Stimulated activated CD4-positive, alpha-beta T cell treated with anti-CD3 and anti-CD28 coated beads, Interleukin-1b, Interleukin-23, amount 100 ng/mL, for 4 hours (primary cell): ENCODE measurements around the gene CHTF8.
"Not testable (repeated sequence)": the region's sequence is repeated elsewhere in the genome, so short reads cannot be mapped to it uniquely, and the experiment has no call there.

Source experiments
- DNase-seq, 2 donors: peaks; one replicate each; pipeline ENCODE4 v3.0.0-alpha.2; 2020; ENCODE audit warnings: low read depth in 2 of 2

Gene CHTF8

DNA sequence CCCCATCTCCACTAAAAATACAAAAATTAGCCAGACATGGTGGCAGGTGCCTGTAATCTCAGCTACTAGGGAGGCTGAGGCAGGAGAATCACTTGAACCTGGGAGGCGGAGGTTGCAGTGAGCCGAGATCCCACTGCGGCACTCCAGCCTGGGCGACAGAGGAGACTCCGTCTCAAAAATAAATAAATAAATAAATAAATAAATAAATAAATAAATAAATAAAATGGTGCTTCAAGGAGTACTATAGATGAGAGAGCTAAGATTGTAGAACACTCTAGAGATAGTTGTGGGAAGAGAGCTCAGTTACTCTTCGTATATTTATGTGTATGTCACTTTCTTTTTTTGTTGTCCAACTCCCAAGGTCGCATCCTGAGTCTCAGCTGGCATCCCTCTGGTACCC lies 7.1 kb upstream of the CHTF8 start:
- DNase-seq, result not testable (repeated sequence)

DNA sequence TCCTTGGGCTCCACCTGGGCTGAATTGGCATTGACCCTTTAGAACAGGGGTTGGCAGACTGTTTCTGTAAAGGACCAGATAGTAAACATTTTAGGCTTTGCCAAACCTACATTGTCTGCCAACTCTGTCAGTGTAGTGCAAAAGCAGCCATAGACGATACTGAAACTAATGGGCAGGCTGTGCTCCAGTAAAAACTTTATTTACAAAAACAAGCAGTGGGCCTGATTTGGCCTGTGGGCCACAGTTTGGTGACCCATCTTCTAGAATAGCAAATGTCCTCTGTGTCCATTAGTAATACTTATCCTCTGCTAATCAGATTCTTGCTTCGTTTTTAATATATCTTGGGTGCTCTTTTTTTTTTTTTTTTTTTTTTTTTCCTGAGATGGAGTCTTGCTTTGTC lies 6.2 kb upstream of the CHTF8 start:
- no peak for DNase-seq

DNA sequence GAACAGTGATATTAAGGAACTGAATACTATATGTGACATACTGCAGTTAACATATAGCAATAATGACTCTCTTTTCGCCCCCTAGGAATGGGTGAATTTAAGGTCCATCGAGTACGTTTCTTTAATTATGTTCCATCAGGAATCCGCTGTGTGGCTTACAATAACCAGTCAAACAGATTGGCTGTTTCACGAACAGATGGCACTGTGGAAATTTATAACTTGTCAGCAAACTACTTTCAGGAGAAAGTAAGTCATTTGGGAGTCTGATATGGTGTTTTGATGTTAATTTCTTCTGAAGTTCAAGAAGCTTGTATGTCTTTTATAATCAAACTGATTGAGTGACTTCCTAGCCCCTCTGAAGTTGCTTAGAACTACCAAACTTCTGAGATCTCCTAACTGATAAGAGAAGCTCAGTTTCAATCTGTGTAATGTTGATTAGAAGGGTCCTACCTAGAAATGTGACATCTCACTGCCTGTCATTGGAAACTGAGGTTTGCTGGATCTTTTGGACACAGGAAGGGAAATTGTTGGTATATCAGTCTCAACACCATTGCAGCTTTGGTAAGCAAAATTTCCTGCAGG lies 1.1 kb upstream of the CHTF8 start:
- no peak for DNase-seq

DNA sequence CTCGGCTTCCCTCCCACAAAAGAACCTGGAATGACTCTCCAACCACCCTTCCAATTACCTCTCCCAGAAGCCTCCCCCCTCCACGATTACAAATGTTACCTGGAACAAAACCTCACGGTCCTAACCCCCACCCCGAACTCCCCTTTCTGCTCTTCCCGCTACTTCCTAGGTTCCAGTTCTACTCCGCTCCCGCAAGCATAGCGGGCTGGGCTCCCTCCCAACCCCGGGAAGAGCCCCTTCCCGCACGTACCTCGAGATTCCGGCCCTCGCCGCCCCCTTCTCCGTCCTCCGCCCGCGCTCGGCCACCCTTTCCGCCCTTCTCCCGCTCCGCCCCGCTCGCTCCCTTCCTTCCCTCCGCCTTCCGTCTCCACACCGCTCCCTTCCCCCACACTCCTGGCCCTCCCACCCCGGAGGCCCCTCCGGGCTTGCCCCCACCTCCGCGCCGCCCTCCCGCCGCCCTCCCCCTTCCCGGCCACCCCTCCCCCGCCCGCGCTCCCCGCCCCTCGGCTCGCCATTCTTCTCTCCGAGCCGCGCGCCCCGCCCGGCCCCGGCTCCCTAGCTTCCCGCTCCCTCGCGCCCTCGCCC lies 457 bp downstream of the CHTF8 start:
- DNase-seq, result peak; percentile 75 to 81

DNA sequence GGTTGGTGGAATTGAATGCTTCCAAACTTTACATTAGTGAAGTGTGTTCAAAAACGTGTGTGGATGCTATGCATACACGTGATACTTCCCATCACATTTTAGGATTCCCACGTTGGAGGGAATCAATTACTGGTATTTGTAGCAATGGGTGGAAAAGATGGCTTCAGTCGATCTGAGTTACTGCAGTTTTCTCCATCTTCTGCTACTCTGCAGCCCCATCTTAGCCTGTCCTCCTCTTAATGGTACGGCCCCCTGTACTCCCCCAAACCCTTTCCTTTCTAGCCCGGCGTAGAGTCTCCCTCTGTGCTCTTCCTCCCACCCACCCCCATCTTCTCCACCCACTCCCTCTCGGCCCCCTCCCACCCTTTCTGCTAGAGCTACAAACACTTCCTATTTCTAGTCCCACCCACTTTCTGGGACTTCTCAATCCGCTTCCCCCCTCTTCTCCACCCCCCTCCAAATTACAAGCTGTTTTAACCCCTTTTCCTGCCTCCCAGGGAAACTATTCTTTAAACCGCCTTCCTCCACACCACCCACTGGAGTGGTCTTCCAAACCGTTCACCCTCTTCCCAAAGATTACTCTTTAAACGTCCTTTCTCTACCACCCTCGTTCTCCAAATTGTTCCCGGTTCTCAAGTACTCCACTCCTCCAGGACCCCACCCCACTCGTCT lies 1.1 kb downstream of the CHTF8 start:
- DNase-seq, result no peak

DNA sequence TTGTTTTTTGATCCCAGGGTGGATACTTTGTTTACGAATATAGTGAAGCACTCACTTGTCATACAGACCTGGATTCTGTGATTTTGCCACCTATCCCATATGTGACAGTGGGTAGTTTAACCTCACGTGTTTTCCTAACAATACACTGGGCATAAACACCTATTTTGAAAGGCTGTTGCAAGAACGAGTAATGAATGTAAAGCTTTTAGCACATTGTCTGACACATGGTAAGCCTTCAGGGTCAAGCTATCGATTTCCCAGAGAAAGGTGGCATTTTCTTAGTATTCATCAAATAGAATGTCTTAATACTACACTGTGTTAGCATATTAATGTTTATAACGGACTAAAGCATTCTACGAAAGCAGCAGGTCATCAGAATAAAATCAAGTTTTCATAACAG lies 1.9 kb downstream of the CHTF8 start:
- no peak for DNase-seq

DNA sequence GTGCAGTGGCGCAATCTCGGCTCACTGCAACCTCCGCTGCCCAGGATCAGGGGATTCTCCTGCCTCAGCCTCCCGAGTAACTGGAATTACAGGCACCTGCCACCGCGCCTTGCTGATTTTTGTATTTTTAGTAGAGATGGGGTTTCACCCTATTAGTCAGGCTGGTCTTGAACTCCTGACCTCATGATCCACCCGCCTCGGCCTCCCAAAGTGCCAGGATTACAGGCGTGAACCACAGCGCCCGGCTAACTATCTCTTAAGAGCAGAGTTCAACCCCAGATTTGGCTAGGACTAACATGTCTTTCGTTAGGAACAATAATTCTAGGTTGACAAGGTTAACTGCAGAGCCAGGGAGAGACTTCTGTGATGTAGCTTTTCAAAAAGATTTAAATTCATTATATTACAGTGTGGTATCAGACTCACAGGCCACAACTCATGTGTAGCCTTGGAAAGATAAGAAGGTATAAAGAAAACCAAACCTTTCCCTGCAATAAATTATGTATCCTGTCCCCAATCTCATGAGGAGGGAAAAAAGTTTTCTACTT lies 4.3 kb downstream of the CHTF8 start:
- no peak for DNase-seq

DNA sequence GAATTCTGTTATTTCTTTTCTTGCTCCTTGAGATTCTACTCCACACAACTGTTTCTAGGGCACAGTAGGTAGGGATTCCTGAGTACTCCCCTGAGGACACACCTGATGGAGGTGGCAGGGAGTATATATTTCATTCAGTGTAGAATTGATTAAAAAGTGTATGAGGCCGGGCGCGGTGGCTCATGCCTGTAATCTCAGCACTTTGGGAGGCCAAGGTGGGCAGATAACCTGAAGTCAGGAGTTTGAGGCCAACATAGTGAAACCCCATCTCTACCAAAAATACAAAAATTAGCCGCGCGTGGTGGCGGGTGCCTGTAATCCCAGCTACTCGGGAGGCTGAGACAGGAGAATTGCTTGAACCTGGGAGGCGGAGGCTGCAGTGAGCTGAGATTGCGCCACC lies 5.6 kb downstream of the CHTF8 start:
- DNase-seq, result not testable (repeated sequence)

DNA sequence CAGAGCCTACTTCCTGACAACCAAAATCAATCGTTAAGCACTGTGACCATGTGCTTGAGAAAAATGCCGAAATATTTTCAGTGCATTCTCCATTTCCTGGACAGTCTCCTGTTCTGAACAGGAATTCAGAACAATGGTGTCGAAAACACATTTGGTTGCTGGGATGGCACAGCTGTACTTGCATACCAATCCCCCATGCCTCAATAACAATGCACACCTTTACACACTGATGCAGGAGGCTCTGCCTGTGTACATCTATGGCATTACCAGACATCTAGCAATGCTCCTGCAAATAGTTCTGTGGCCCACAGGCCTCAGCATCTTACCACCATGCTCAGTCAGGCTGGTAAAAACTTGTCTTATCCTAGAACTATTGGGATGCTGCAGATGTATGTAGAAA lies 6.2 kb downstream of the CHTF8 start:
- DNase-seq, result no peak

DNA sequence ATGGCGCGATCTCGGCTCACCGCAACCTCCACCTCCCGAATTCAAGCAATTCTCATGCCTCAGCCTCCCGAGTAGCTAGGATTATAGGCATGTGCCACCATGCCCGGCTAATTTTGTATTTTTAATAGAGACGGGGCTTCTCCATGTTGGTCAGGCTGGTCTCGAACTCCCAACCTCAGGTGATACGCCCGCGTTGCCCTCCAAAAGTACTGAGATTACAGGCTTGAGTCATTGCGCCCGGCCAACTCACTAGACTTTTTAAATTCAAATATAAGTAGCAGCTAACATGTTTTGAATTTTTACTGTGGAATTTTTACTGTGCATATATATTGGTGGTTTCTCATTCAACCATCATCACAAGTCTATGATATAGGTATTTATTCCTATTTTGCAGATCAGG lies 7.4 kb downstream of the CHTF8 start:
- DNase-seq, result not testable (repeated sequence)

DNA sequence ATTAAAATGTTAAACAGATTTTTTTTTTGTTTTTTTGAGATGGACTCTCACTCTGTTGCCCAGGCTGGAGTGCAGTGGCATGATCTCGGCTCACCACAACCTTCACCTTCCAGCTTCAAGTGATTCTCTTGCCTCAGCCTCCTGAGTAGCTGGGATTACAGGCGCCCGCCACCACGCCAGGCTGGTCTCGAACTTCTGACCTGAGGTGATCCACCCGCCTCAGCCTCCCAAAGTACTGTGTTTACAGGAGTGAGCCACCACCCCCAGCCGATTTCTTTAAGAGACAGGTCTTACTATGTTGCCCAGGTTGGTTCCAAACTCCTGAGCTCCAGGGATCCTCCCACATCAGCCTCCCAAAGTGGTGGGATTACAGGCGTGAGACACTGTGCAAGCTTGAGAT lies 8.0 kb downstream of the CHTF8 start:
- DNase-seq, result not testable (repeated sequence)

DNA sequence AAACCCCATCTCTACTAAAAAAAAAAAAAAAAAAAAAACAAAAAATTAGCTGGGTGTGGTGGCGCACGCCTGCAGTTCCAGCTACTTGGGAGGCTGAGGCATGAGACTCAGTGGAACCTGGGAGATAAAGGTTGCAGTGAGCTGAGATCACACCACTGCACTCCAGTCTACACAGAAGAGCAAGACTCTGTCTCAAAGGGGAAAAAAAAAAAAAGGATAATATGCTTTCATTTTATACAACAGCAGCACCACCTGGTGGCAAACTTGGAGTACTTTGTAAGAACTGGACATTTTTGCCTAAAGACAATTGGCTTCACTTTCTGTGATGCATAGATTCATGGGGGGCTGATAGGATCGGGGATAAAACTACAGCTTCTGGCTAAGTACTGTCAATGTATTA lies 8.5 kb downstream of the CHTF8 start:
- DNase-seq, result peak; percentile 40 to 60

DNA sequence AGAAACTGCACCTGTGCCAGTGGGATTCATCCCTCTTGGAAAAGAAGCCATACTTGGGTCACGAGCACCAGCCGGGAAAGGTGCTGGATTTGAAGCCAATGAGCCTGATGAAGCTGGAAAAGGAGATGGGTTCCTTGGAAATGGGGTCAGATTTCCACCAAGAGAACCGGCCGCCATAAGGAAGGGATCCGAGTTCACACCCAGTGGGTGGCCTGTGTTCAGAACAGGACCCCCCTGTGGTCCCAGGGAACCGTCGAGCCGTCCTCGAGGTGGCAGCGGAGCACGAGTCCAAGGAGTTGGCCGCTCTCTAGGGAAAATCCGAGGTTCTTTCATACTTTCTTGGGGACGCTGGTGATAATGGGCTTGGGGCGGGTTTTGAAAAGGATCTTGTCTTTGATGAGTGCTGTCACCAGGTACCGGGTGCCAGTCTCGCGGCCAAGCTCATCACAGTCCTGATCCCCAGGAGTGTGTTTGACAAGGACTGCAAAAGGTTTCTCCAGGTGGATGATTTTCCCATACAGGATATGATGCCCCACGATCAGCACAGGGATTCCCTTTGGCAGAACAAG lies 12.2 kb downstream of the CHTF8 start:
- no peak for DNase-seq

DNA sequence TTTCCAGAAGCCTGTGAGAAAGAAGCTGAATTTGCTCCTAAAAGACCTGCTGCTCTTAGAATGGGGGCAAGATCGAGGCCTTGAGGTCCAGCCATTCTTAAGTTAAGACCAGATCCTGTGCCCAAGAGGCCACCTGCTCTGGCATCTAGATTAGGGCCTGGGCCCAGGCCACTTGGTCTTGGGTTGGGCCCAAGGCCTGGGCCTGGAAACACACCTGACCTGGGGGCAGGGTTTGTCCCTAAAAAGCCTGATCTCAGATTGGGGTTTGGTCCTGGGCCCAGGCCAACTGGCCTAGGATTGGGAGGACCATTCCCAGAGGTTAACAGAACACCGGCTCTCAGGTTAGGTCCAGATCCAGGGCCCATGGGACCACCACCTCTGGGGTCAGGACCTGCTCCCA lies 12.9 kb downstream of the CHTF8 start:
- no peak for DNase-seq

DNA sequence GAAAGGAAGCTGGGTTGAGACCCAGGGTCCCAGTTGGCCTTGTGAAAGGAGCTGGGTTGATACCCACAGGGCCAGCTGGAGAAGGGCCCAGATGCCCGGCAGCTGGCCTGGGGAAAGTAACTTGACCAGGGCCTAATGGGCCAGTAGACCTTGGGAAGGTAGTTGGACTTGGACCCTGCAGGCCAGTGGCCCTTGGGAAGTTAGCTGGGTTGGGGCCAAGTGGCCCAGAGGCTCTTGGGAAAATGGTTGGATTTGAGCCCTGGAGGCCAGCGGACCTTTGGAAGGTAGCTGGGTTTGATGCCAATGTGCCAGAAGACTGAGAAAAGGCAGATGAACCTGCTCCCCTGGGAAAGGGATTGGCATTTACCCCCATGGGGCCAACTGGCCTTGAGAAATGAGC lies 13.4 kb downstream of the CHTF8 start:
- DNase-seq, result no peak

DNA sequence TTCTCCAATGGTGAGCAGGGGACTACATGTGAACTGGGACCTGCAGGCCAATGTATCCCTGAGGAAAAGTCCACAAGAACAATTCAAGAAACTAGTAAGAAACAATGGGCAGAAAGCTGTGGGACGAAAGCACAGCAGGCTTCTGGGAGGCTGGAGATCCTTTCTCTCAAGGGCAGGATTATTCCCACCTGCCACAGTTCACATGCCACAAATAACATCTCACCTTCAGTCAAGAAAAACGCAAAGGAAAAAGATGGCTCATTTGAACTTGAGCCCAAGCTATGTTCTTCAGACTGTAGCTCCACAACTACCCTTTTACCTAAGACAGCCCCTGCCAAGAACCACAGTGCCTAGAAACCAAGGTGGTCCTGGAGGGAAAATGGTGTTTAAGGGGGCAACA lies 13.9 kb downstream of the CHTF8 start:
- DNase-seq, result no peak

DNA sequence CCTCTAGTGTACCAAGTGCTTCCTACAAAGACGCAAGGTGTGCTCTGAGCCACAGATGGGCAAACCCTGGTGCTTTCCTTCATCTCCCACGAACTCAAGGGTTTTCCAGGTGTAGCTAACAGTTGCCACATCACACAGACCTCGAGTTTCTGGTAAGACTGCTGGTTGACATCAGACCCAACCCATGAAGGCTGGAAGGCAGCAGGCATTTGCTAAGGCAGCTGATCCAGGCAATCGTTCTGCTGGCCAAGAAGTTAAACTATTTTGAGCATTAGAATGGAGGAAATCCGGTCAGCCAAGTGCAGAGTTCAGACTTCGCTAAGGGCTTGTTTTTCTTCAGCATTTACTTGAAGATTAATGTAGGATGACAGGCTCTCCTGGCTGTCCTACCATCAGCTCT lies 15.5 kb downstream of the CHTF8 start:
- DNase-seq, result no peak

DNA sequence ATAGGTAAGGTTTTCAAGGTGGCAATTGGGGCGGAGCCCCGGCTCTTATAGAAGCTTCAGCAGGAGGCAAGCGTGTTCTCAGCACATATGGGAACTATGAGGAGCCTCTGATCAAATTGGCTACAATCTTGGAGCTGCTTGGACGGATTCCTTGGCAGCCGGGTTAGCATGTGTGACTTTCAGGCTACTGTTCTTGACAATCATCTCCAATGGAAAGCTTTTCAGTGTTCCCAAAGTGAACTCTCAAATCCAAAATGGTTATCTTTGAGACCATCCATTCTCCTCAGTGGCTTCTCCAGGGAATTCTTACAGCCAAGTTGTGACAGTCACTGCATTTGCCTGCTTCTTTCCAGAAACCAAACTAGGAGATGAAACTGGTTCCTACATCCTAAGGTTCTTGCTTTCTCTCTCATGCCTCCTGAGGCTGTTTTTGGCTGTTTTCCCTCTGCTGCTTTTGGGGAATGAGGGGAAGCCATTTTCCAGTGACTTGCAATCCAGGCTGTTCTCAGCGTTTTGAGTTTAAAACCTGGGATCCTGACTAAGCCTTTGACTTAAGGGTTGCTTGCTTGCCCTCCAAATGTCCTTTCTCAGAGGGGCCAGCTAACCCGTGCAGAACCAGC lies 16.0 kb downstream of the CHTF8 start:
- no peak for DNase-seq

DNA sequence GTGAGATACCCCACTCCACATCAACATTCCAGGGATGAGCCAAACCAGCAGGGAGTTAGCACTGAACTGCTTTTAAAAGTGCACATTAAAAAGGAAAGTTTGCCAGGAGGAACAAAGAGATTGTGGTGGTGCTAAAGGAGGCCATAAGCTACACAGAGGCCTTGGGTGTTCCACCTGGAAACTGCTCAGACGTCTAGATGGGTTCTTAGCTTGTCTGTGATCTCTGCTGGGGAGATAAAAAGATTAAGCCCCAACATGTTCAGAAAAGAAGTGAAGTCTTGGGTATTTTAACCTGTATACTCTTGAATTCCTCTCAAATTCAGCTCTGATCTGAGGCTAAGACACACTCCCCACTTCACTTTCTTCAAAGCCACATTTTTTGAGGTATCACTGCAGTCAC lies 16.6 kb downstream of the CHTF8 start:
- no peak for DNase-seq

DNA sequence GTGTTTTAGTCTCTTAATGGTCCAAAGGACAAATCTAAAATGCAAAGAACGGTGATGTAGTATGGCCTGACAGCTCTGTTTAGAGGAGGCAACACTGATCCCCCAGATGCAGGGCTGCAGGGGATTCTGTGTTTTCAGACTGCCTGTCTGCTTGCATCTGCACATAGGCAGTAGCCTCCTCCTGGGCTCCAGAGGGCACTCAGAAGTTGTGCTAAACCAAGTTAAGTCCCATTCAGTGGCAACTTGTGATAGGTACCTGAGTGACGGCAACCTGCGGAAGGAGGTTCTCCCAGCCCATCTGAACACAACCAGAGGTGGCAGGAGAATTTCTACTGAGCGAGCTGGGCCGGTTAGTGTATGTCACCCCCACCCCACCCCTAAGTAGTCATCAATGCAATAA lies 17.0 kb downstream of the CHTF8 start:
- no peak for DNase-seq

DNA sequence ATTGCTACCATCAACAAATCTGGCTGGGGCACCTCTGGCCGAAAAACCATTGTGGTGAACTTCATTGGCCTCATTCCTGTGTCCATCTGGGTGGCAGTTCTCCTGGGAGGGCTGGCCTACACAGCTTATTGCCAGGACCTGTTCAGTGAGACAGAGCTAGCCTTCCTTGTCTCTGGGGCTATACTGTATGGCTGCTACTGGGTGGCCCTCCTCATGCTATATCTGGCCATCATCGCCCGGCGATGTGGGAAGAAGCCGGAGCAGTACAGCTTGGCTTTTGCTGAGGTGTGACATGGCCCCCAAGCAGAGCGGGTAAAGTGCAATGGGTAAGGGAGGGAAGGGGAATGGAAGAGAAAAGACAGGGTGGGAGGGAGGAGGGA lies 17.4 kb downstream of the CHTF8 start:
- no peak for DNase-seq

DNA sequence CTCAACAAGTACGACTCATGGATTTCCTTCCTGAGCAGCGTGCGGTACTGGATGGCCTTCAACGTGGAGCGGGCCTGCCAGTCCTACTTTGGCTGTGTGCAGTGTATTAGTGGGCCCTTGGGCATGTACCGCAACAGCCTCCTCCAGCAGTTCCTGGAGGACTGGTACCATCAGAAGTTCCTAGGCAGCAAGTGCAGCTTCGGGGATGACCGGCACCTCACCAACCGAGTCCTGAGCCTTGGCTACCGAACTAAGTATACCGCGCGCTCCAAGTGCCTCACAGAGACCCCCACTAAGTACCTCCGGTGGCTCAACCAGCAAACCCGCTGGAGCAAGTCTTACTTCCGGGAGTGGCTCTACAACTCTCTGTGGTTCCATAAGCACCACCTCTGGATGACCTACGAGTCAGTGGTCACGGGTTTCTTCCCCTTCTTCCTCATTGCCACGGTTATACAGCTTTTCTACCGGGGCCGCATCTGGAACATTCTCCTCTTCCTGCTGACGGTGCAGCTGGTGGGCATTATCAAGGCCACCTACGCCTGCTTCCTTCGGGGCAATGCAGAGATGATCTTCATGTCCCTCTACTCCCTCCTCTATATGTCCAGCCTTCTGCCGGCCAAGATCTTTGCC lies 17.9 kb downstream of the CHTF8 start:
- DNase-seq, result no peak
